GM19468 (cell line): Measurements from ENCODE around the gene IGHMBP2.

Source experiments
- ATAC-seq: cut with Tn5 transposase; IDR thresholded peaks from one replicate; pipeline ENCODE4 v1.9.1; 2021; ENCODE audit warnings: mild to moderate bottlenecking, moderate library complexity, moderate number of reproducible peaks; ENCODE audit not compliant: unreplicated experiment; ENCODE audit errors: extremely low read depth

IGHMBP2 gene

GRCh38 chr11:68889948-68890446 is 13.7 kb upstream of the IGHMBP2 start:
- ATAC-seq: no peak

GRCh38 chr11:68890490-68891231 is 13.0 kb upstream of the IGHMBP2 start:
- ATAC-seq: no peak

GRCh38 chr11:68891351-68891948 is 12.2 kb upstream of the IGHMBP2 start:
- no peak for ATAC-seq

GRCh38 chr11:68892576-68892975 is 11.1 kb upstream of the IGHMBP2 start:
- no peak for ATAC-seq

GRCh38 chr11:68893282-68893681 is 10.4 kb upstream of the IGHMBP2 start:
- no peak for ATAC-seq

- no peak for ATAC-seq
Observed at GRCh38 chr11:68896171-68896959, 7.3 kb upstream of the IGHMBP2 start.

GRCh38 chr11:68897441-68897840 is 6.2 kb upstream of the IGHMBP2 start:
- no peak for ATAC-seq

- no peak for ATAC-seq
Observed at GRCh38 chr11:68900835-68901381, 2.8 kb upstream of the IGHMBP2 start.

GRCh38 chr11:68904248-68904847 is 657 bp downstream of the IGHMBP2 start:
- ATAC-seq: no peak

- ATAC-seq: no peak
Observed at GRCh38 chr11:68905421-68906360, 2.0 kb downstream of the IGHMBP2 start.

GRCh38 chr11:68908273-68908672 is 4.6 kb downstream of the IGHMBP2 start:
- ATAC-seq: no peak

- ATAC-seq: no peak
Observed at GRCh38 chr11:68910965-68911364, 7.3 kb downstream of the IGHMBP2 start.

GRCh38 chr11:68911731-68912130 is 8.0 kb downstream of the IGHMBP2 start:
- no peak for ATAC-seq

- ATAC-seq: no peak
Observed at GRCh38 chr11:68912254-68912653, 8.6 kb downstream of the IGHMBP2 start.

GRCh38 chr11:68913188-68913587 is 9.5 kb downstream of the IGHMBP2 start:
- ATAC-seq: no peak

GRCh38 chr11:68914761-68915160 is 11.1 kb downstream of the IGHMBP2 start:
- no peak for ATAC-seq

- ATAC-seq: no peak
Observed at GRCh38 chr11:68916439-68916838, 12.7 kb downstream of the IGHMBP2 start.

GRCh38 chr11:68923614-68924013 is 19.9 kb downstream of the IGHMBP2 start:
- ATAC-seq: no peak
